HL-60 (cell line): ENCODE data around the gene NR2C2AP.
"Not testable (repeated sequence)": the region's sequence is repeated elsewhere in the genome, so short reads cannot be mapped to it uniquely, and the experiment has no call there.

Experiments
- CTCF ChIP-seq: IDR thresholded peaks from one replicate; pipeline ENCODE4 v1.5.1; 2011; ENCODE audit warnings: low read length, control low read depth, inconsistent platforms; ENCODE audit not compliant: insufficient read depth
- REST ChIP-seq: IDR thresholded peaks from 2 replicates; pipeline ENCODE4 v1.6.1; 2012; ENCODE audit warnings: low read depth; ENCODE audit not compliant: insufficient replicate concordance

- TF ChIP-seq CTCF, REST: not testable (repeated sequence)
These were observed 17.8 kb upstream of the NR2C2AP start for GRCh38 chr19:19221000-19221399.
